Choroid plexus epithelial cell (primary cell): Measurements from ENCODE around the gene WFDC9.
"Not testable (repeated sequence)": the region's sequence is repeated elsewhere in the genome, so short reads cannot be mapped to it uniquely, and the experiment has no call there.

ENCODE experiments used
- DNase-seq: peaks from one replicate; pipeline ENCODE4 v3.0.0-alpha.2; 2010; ENCODE audit warnings: low read depth
- H3K4me3 ChIP-seq: 2 replicates; pipeline ENCODE4 v1.5.1; 2011; ENCODE audit warnings: low read depth, mild to moderate bottlenecking, control low read depth, low read length, moderate library complexity
- CTCF ChIP-seq: conservative IDR thresholded peaks from 2 replicates; pipeline ENCODE4 v1.5.1; 2011; ENCODE audit warnings: low read depth, mild to moderate bottlenecking, control low read depth, inconsistent platforms, low read length, moderate library complexity

Gene WFDC9

GRCh38 chr20:45592574-45593189 is 38.4 kb downstream of the WFDC9 start:
- peak; percentile 77 for TF ChIP-seq CTCF
- no peak overlapping the region for H3K4me3 ChIP-seq
- DNase-seq: peak; percentile 59

GRCh38 chr20:45589725-45590124 is 41.4 kb downstream of the WFDC9 start:
- no peak for TF ChIP-seq CTCF
- DNase-seq: no peak
- H3K4me3 ChIP-seq: no peak overlapping the region

- TF ChIP-seq CTCF: no peak
- no peak for DNase-seq
- no peak overlapping the region for H3K4me3 ChIP-seq
Observed at GRCh38 chr20:45588800-45589199, 42.3 kb downstream of the WFDC9 start.

- H3K4me3 ChIP-seq, DNase-seq: not testable (repeated sequence)
Observed at GRCh38 chr20:45585986-45586385, 45.1 kb downstream of the WFDC9 start.

- not testable (repeated sequence) for H3K4me3 ChIP-seq
Observed at GRCh38 chr20:45584294-45584693, 46.8 kb downstream of the WFDC9 start.

GRCh38 chr20:45583502-45583901 is 47.6 kb downstream of the WFDC9 start:
- no peak for TF ChIP-seq CTCF
- no peak for DNase-seq
- H3K4me3 ChIP-seq: no peak overlapping the region

More at GRCh38 chr20:45584294-45584693, 46.8 kb downstream of the WFDC9 start:
- DNase-seq: not testable (repeated sequence)

- TF ChIP-seq CTCF: no peak
- H3K4me3 ChIP-seq: no peak overlapping the region
- no peak for DNase-seq
Observed at GRCh38 chr20:45581702-45582101, 49.4 kb downstream of the WFDC9 start.

- no peak within 1 kb of the TSS for H3K4me3 ChIP-seq
- DNase-seq: no peak
- TF ChIP-seq CTCF: no peak
Observed at GRCh38 chr20:45579184-45579583, 51.9 kb downstream of the WFDC9 start, which contains the start of gene WFDC8. Gene WFDC8, minus strand, starts transcription at chr20:45579284. Its CDS starts 37 bp downstream, at chr20:45579247.
